ENCODE results near the gene UCK1.
A peak's percentile ranks its signal among the peaks of the same experiment; 100 is the strongest.
"Not testable (repeated sequence)": the region's sequence is repeated elsewhere in the genome, so short reads cannot be mapped to it uniquely, and the experiment has no call there.

UCK1 gene

GRCh38 chr9:131554087-131554842 is 23.2 kb upstream of the UCK1 start:
- no peak for DNase-seq

- DNase-seq, result no peak
Measured at GRCh38 chr9:131552030-131552429, 21.0 kb upstream of the UCK1 start.

- not testable (repeated sequence) for DNase-seq
Measured at GRCh38 chr9:131550465-131550864, 19.4 kb upstream of the UCK1 start.

- DNase-seq, result not testable (repeated sequence)
Measured at GRCh38 chr9:131549186-131549585, 18.1 kb upstream of the UCK1 start.

- DNase-seq, result peak; percentile 40
Measured at GRCh38 chr9:131546336-131547084, 15.4 kb upstream of the UCK1 start.

GRCh38 chr9:131545786-131546335 is 14.8 kb upstream of the UCK1 start:
- no peak for DNase-seq

- no peak for DNase-seq
Measured at GRCh38 chr9:131545003-131545785, 14.1 kb upstream of the UCK1 start, which contains the start of gene PRRT1B. Gene PRRT1B (plus strand): TSS chr9:131545523. CDS start chr9:131545616, 93 bp downstream.

- DNase-seq, result no peak
Measured at GRCh38 chr9:131543141-131543540, 12.1 kb upstream of the UCK1 start.

- DNase-seq, result no peak
Measured at GRCh38 chr9:131539223-131539923, 8.3 kb upstream of the UCK1 start.

GRCh38 chr9:131537946-131538345 is 6.9 kb upstream of the UCK1 start:
- no peak for DNase-seq

GRCh38 chr9:131534721-131535237 is 3.7 kb upstream of the UCK1 start:
- DNase-seq, result no peak

- no peak for DNase-seq
Measured at GRCh38 chr9:131530546-131530919, 530 bp downstream of the UCK1 start.

- DNase-seq, result no peak
Measured at GRCh38 chr9:131529597-131530545, 1.2 kb downstream of the UCK1 start.

- no peak for DNase-seq
Measured at GRCh38 chr9:131528886-131529505, 2.1 kb downstream of the UCK1 start.

GRCh38 chr9:131528186-131528585 is 2.9 kb downstream of the UCK1 start:
- no peak for DNase-seq

GRCh38 chr9:131525643-131526565 is 5.2 kb downstream of the UCK1 start:
- no peak for DNase-seq

- DNase-seq, result no peak
Measured at GRCh38 chr9:131524665-131525315, 6.3 kb downstream of the UCK1 start.
